Amniotic epithelial cell (primary cell): ENCODE results near the gene MDFI.

Experiments
- DNase-seq: peaks from one replicate; pipeline ENCODE4 v3.0.0-alpha.2; 2010; ENCODE audit warnings: low read depth

Gene MDFI, protein sequence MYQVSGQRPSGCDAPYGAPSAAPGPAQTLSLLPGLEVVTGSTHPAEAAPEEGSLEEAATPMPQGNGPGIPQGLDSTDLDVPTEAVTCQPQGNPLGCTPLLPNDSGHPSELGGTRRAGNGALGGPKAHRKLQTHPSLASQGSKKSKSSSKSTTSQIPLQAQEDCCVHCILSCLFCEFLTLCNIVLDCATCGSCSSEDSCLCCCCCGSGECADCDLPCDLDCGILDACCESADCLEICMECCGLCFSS

DNA sequence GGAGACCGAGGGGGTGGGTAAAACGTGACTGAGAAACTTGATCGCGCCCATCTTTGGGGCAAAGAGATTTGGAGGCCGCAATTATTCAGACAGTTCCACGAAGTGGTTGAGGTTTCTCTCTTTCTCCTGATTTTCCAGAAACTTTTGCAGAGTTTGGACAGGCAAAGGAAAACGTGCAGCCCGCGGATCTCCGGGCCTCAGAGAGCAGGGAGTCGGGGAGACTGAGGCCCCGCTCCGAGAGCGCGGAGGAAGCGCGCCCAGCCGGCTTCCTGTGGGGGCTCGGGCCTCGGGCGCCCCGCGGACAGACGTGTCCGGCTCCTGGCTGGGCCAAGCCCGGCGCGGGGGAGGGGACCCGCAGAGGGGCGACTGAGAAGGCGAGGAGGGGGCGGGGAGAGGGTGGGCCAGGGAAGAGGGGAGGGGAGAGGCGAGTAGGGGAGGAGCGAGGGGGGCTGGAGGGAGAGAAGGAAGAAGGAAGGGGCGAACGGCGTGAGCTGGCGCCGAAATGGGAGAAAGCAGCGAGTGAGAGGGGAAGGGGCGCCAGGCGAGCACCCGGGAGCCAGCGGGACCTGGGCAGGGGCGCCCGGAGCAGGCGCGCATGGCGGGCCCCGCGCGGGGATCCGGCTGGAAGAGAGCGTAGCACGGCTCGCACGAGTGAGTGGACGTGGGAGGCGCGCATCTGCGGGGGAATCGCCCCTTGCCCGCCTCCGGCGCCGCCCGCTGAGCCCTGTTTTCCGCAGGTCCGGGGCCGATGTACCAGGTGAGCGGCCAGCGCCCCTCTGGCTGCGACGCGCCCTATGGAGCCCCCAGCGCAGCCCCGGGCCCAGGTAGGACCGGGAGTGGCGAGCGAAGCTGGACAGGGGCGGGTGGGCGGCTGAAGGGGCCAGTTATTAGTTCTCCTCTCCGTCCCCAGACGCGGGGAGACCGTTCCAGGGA is at the start of gene MDFI:
Gene MDFI, plus strand, starts transcription at position 467 of the 933 bp plus-strand sequence. Its CDS starts 282 bp downstream, at position 749.
- DNase-seq: peak; percentile 7

DNA sequence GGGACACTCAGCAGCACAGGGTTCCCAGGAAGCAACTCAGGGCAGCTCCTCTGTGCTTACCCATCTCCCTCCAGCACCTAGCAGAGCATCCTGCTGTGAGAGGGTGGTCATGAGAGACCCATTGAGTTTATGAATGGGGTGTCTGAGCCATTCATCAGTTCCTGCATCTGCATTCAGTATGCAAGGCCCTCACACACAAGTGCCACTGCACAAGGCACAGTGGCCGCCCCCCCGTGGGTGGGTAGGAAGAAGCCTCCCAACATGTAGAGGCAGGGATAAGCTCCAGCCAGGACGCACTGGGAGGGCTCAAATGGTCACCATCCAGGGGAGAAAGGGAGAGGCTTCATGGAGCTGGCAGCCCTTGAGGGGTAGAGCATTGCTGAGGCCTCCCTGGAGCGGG is 49.0 kb upstream of the MDFI start:
- no peak for DNase-seq

DNA sequence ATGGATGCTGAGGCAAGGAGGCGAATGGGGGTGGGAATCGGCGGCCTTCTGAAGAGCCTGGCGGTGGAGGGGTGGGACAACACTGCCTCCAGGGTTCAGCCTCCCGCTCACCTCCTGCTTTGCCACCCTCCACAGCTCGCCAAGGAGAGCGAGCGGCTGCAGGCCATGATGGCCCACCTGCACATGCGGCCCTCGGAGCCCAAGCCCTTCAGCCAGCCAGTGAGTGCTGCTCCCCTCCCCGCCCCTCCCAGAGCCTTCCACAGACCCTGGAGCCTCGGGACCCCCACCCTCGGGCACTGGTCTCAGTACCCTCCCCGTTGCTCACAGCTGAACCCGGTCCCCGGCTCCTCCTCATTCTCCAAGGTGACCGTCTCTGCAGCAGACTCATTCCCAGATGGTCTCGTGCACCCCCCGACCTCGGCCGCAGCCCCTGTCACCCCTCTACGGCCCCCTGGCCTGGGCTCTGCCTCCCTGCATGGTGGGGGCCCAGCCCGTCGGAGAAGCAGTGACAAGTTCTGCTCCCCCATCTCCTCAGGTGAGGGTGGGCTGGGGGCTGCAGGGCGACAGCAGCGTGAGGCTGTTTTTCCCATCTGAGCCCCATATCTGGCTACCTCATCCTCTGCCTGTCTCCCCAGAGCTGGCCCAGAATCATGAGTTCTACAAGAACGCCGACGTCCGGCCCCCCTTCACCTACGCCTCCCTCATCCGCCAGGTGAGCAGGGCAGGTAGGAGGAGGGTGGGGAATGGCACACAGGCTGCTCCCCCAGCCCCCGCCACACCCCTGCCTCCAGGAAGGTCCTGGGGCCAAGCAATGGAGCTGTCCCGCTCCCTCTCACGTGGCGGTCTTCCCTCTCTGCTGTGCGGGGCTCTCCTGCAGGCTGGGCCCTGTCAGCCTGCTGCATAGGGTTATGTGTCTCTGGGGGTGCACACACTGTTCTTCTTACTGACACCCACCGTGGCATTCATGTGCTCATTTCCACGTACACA is 48.3 kb upstream of the MDFI start:
- DNase-seq: no peak

DNA sequence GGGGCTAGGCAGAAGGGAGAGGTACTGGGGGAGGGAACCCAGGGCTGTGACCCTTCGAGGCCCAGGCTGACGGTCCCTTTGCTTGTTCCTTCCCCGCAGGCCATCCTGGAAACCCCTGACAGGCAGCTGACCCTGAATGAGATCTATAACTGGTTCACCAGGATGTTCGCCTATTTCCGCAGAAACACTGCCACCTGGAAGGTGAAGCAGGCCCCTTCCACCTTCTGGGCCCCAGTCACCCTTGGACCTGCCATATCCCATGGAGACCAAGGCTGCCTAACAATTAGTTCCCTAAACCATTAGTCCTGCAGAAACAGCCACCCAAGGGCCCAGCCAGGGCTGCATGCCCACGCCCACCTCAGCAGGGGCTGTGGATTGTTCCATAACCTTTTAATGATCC is 47.1 kb upstream of the MDFI start:
- no peak for DNase-seq

DNA sequence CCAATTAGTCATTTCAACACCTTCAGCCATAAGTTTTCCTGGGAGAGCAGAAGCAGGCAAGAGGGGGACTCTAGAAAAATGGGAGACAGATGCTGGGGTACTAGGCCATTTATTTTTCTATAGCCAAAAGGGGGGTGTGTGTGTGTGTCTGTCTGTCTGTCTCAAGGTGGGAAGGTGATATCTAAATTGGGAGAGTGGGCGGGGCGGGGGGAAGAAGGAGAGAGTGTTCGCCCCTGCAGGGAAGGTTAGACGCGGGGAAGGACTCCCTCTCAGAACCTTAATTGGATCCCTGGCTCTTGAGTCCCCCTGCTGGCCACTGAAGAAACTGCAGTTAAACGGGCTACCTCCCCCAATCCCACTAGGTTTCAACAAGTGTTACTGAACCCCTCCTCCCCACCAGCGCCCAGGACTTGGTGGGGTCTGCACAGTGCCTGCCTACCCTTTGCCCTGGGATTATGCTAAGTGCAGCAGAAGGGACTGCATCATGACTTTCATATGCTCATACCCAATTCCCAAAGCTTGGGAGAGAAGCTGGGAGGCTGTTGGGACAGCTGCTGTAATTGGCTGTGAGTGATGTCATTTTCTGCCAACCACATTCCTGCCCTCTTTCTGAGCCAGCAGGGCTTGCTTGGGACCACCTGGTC is 46.3 kb upstream of the MDFI start:
- DNase-seq: peak; percentile 32

DNA sequence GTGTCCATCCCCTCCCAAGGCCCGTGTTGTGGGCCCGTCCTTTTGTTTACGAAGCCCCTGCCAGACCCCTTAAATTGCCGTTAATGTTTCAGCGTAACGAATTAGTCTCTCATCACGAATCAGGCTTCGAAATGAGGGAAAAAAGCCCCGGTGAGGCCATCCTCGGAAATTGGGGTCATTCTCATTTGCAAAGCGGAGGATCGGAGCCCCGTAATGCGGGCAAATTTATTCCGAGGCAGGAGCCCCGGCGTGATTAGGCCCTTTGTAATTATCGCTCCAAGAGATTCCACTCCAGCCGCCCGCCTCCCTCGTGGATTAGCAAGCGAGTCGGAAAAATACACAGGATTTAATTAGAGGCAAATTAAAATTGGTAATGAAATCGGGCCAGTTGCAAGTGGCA is 44.9 kb upstream of the MDFI start:
- DNase-seq: no peak

DNA sequence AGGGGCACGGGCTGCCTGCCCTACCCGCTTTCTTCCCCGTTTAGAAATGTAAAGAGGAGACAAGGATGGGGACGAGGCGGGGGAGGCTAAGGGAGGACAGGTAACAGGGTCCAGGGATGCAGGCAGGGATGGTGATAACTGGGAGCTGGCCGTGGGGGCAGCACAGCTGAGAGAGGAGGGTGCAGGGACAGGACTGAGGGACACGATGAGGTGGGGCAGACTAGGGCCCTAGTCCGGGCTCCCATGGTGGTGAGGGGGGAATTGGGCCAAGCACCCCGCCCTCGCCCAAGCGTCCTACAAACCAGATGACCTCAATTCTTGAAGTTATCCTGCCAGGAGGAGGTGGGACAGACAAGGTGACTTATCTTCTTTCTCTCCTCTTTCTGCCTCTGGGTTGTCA is 44.4 kb upstream of the MDFI start:
- no peak for DNase-seq

DNA sequence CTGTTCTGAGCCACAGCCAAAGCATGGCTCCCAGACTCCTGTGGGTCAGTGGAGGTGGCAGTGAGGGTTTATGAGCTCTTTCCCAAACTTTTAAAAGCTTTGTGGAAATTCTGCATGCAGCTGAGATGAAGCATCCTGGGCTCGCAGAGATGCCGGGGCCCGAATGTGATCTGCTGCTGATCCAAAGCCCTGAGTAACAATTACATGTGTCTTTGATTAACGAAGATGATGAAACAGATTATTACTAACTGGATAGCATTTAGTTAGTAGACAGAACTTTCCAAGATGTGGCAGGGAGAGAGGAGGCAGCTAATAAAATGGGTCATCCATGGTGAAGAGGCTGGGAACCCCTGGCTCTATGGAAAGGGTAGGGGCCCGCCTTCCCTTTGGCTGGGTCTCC is 43.9 kb upstream of the MDFI start:
- no peak for DNase-seq

DNA sequence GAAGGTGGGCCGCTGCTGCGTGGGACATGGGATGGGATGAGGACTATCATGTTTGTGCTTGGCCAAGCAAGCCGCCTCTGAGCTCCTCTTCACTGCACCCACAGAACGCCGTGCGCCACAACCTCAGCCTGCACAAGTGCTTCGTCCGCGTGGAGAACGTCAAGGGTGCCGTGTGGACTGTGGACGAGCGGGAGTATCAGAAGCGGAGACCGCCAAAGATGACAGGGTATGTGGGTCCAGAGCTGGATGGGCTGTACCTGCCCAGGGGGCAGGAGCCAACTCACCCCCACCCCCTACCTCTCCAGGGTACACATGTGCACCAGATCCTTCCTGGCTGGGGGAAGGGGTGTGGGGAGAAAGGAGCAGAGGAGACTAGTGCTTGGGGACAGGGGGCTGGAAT is 43.5 kb upstream of the MDFI start:
- DNase-seq: no peak

DNA sequence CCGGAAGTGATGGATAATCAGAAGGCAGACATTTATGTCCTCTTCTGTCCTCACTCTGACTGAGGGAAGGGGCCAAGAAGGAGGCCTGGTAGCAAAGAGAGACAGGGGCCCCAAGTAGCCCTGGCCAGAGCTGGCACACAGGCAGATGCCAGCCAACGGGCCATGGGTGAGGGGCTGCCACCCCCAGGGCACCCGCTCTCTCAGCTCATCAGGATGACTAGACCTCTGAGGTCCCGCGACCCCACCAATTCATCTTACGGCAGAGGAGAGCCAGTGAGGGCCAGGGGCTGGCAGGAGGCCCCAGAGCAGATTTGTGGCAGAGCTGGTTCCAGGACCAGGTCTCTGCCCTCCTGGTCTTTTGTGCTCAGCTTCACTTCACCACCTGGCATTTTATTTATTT is 43.1 kb upstream of the MDFI start:
- no peak for DNase-seq

DNA sequence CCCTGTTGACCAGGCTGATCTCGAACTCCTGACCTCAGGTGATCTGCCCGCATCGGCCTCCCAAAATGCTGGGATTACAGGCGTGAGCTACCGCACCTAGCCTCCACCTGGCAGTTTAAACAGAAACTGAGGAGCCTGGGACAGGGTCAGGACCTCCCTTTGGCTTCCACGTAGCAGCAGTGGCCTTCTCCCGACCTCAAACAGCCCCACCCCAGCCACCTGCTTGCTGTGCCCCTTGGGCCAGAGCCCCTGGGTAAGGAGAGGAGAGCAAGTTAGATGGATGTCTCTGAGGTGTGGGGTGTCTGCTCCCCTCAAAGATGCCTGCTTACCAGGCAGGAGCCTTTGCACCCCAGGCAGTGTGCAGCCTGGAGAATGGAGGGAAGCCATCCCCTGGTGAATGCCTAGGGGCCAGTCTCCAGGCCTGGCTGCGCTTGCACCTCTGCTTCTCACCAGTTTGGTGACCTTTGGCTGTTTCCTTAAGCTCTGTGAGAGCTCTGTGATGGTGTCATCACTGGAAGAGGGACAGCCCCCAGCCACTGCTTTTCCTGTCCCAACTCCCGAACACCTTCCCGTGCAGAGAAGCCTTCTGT is 42.1 kb upstream of the MDFI start:
- no peak for DNase-seq

DNA sequence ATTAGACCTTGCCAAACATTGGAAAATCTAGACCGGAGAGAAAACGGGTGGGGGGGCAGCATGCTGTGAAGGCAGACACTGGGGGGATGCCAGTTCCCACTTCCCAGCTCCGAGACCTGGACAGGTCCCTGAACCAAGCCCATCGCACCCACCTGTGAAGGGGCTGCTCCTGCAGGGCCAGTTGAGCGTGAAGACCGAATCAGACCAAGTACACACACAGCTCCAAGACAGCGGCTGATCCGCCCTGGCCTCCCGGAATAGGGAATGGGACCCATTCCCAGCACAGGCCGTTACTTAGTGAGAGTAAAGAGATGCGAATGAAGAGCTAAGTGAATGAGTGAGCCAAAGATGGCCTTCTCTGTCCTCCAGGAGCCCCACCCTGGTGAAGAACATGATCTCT is 41.5 kb upstream of the MDFI start:
- DNase-seq: no peak

DNA sequence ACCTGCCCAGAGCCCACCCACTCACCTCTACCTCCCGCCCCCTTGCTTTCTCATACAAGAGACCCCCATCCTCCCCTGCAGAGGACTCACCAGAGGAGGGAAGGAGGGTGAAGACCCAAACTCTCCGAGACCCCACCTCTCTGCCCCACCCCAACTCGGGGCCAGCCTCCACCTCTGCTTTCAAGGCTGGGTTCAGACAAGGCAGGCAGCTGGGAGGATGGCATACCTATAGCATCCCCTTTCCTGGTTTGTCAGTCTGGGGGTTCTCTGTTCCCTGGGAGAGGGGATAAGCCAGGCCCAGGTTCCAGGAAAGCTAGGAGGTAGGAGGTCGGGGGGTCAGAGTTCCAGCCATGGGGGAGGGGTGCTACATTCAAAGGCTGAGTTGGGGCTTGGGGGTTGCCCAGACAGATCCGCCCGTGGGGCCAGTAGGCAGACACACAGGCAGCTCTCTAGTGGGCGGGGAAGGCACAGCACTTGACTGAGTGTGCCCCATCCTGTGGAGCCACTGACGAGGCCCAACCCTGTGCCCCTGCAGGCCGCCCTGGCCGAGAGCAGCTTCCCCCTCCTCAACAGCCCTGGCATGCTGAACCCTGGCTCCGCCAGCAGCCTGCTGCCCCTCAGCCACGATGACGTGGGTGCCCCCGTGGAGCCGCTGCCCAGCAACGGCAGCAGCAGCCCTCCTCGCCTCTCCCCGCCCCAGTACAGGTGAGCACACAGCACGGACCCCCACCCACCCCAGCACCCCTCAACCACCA is 40.8 kb upstream of the MDFI start:
- no peak for DNase-seq

DNA sequence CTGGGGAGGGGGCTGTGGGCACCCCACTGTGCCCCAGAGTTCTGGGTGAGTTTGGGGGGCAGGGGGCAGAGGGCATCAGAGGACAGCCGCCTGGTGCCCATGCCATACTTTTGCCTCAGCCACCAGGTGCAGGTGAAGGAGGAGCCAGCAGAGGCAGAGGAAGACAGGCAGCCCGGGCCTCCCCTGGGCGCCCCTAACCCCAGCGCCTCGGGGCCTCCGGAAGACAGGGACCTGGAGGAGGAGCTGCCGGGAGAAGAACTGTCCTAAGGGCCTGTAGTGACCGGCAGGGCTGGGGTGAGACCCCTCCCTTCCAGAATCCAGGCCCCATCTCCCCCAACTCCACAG is 39.6 kb upstream of the MDFI start:
- no peak for DNase-seq

DNA sequence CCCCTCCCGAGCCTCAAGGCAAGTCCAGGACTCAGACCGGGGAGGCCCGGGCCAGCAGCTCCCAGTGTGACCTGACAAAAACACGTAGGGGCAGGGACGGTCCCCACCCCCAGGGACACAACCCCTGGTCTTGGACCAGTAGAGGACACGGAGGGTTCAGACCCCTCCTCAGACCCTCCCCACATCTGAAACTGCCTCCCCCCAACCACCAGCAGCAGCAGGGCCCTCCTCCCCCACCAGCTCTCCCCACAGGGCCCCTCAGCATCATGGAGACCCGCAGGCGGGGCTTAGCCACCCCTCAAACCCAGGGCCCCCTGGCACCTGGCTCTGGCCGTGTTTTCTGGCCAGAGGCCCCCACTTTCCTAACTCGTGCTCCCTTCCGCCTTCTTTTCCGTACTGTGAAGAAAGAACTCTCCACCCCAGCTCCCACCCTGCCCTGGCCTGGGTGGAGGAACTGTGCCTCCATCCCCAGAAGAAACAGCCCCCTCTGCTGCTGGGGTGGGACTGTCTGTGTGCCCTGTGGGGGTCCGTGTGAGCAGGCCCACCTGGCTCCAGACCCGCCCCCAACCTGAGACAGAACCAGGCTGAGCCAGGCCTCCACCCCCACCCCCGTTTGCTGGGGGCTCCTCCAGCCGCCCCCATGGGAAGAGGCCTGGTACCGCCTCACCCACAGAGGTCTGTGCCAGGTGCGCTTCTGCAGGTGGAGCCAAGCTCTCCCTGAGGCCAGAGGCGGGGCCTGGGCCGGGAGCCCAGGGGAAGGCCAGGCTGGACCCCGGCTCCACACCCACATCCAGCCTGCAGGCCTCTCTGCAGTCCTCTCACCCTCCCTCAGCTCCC is 39.0 kb upstream of the MDFI start:
- no peak for DNase-seq

DNA sequence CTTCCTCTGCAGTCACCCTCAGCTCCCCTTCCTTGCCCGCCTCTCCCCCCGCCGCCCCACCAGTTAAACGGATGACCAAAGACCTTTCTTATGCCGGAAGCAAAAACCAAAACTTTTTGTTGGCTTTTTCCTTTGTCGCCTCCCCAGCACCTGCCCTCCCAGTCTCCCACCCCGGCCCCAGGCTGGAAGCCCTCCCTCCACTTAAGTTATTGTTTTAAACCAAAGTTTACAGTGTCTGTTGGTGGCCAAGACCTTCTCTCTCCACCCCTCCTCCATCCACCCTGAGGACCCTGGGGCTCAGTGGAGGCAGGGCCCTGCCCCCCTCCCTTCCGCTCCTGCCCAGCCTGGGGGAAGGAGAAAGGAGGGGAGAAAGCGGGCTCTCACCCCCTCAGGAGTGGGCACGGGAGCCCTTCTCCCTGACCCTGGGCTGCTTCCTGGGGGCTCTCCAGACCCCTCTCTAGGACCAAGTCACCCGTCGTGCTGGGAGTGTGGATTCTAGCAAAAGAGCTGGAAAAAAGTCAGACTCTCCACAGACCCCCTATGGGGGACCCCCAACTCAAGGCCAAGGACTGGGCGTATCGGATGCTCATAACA is 38.3 kb upstream of the MDFI start:
- DNase-seq: no peak

DNA sequence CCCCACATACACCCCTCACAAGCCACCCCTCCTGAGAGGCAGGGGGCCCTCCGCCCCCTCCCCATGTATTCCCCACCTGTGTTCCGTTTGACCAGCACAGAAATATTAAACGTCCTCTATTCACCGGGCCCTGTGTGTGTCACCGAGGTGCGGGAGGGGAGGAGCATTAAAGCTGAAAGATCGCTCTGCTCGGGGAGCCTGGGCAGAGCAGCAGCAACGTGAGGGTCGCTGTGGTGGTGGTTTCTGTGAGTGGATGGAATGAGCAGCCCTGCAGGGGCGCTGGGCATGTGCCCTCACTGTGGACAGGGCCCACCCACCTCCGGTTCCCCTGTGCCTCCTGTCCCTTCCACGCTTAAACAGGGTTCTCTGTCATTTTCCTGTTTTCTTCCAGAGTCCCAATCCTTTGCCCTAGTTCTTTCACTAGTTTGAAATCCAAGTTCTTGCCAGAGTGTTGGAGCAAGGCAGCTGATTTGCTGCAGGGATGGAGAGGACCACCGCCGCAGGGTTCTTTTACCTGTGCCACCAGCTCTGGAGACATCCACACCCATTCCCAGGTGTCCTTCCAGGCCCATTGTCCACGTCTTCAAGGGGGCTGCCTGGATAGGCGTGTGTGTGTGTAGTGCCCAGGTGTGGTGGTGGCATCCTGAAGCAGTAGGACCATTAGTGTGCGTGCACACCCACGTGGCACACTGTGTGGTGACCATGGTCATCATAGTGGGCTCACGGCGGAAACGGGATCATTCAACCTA is 37.6 kb upstream of the MDFI start:
- DNase-seq: no peak

DNA sequence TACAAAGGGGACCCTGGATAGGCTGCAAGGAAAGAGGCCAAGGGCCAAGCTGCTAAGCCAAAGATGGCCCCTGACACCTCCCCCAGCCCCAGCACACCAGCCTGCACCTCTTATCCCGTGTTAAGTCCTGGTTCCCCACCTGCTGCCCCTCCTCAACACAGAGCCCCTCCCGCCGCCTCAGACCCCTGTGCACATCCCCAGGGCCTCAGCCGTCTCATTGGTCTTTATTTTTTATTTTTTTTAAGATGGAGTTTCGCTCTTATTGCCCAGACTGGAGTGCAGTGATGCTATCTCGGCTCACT is 37.1 kb upstream of the MDFI start:
- DNase-seq: no peak

DNA sequence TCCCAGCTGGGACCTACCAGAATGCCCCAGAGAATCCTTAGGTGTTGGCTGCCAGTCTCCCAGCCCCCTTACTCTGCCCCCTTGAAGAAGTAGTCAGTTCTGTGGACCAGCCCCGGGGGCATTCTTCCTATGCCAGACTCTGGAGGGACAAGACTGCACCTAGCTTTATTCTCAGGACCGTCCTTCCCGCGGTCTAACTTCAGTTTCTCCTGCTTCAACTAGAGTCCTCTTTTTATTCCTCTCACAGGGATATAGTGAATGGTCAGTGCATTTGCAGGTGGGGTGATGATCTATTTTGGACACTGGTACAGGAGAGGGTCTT is 35.9 kb upstream of the MDFI start:
- DNase-seq: no peak
